ENCODE measurements around the gene ASTE1.

DNA sequence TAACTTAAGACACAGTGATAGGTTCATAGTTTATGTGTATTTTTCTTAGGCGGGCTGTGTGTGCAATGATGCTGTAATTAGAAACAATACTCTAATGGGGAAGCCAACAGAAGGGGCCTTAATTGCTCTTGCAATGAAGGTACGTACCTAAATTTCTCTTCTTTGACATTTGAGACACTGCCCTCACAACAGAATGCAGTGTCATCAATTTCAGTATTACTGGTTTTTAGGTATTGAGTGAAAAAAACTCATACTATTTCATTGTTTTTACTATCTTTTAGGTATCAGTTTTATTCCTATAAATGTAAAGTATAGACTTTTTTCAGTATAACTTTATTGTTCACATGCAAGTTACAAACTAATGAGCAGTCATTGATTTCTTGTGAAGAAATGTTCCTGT, 59.3 kb downstream of the ASTE1 start:
- TF ChIP-seq, protein P1, sequence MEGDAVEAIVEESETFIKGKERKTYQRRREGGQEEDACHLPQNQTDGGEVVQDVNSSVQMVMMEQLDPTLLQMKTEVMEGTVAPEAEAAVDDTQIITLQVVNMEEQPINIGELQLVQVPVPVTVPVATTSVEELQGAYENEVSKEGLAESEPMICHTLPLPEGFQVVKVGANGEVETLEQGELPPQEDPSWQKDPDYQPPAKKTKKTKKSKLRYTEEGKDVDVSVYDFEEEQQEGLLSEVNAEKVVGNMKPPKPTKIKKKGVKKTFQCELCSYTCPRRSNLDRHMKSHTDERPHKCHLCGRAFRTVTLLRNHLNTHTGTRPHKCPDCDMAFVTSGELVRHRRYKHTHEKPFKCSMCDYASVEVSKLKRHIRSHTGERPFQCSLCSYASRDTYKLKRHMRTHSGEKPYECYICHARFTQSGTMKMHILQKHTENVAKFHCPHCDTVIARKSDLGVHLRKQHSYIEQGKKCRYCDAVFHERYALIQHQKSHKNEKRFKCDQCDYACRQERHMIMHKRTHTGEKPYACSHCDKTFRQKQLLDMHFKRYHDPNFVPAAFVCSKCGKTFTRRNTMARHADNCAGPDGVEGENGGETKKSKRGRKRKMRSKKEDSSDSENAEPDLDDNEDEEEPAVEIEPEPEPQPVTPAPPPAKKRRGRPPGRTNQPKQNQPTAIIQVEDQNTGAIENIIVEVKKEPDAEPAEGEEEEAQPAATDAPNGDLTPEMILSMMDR (IDR thresholded peaks at IDR 0.05; ENCODE audit: poor library complexity, severe bottlenecking) = no peak
- no peak for TF ChIP-seq EZH2 (IDR thresholded peaks at IDR 0.05; ENCODE audit: borderline replicate concordance, insufficient read depth, low read length, poor library complexity, severe bottlenecking)

Data from neural cell (in vitro differentiated cells).